ENCODE measurements around the gene FCN2. TPM values are rescaled to one million over a fixed set of nuclear protein-coding genes. Genes with fewer than 3 reads are reported as not detected.

FCN2 gene
- polyA plus RNA-seq, 2 of the 4 experiments (the other 2 are of a cell fraction), result not detected

DNA sequence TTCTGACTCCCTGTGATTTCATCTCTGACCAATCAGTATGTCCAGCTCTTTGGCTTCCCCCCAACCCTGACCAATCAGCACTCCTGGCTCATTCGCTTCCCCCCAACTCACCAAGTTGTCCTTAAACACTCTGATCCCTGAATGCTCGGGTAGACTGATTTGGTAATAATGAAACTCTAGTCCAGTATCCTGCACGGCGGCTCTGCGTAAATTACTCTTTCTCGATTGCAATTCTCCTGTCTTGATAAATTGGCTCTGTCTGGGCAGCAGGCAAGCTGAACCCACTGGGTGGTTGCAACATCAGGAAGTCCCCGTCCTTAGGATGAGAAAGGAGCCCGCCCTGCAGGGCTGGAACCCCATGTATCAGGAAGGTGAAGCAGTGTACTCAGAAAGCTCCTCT lies 10.4 kb downstream of the FCN2 start:
- ATAC-seq, result no peak
- no peak overlapping the region for H3K4me3 ChIP-seq
- CTCF ChIA-PET, result interaction anchor here (1.1 kb wide), 1 partner anchor 9 kb away, joined by 3 read pairs; no protein-coding TSS in a partner anchor
- H3K27ac ChIP-seq, result no peak overlapping the region
- DNase-seq (ENCODE audit: low read depth in 1 of 2, low spot score in 1 of 2), result no peak
- H3K4me2 ChIP-seq, result no peak overlapping the region
- WGBS (ENCODE audit: missing lambda C conversion rate), result 82% methylated on average over 8 of the region's 8 CpGs
- no peak for FAIRE-seq
- TF ChIP-seq ESRRA (IDR thresholded peaks at IDR 0.05; ENCODE audit: borderline replicate concordance, low read length) (no peak), HOXB13 (CRISPR knock-in tag; IDR thresholded peaks at IDR 0.05; ENCODE audit: low read depth) (no peak)
- TF ChIP-seq, protein P1, sequence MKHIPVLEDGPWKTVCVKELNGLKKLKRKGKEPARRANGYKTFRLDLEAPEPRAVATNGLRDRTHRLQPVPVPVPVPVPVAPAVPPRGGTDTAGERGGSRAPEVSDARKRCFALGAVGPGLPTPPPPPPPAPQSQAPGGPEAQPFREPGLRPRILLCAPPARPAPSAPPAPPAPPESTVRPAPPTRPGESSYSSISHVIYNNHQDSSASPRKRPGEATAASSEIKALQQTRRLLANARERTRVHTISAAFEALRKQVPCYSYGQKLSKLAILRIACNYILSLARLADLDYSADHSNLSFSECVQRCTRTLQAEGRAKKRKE (CRISPR knock-in tag; IDR thresholded peaks at IDR 0.05; ENCODE audit: low read depth), result no peak
- H3K9me3 ChIP-seq, result peaks cover 8% of the 10 kb centered on the region; the same call in 2 of the 3 replicates
- peaks cover 13% of the 10 kb centered on the region for H3K4me1 ChIP-seq
- POLR2A ChIA-PET, result no interaction called here

DNA sequence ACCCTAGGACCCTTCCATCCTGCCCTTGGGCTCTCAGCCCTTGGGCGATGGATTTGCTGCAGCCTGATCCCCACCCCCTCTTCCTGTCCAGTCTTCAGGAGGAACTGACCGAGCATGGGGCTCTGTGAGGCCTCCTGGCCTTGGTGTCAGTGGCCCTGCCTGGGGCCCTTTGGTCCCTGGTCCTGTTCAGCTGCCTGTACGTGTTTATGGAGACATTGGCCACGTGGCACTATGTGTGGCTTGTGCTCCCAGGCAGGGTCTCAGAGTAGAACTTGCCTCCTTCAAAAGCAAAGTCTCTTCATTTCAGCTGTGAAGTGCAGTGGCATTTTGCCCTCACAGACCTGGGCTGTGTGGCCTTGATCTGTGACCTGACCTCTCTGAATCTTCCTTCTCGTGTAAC lies 11.1 kb downstream of the FCN2 start:
- Histone ChIP-seq H3K27ac (0 out of 6 replicates have a peak overlapping the region, but pooled peaks of 1 of the 2 experiments have one; percentile 16), H3K4me3 (no peak overlapping the region), H3K4me2 (no peak overlapping the region), H3K9me3 (peaks cover 8% of the 10 kb centered on the region; the same call in 2 of the 3 replicates), H3K4me1 (peaks cover 20% of the 10 kb centered on the region)
- WGBS (ENCODE audit: missing lambda C conversion rate), result 75% methylated on average over 2 of the region's 5 CpGs
- FAIRE-seq (no peak), ATAC-seq (no peak), DNase-seq (ENCODE audit: low read depth in 1 of 2, low spot score in 1 of 2) (no peak)
- TF ChIP-seq HOXB5 (CRISPR knock-in tag; IDR thresholded peaks at IDR 0.05), result no peak
- TF ChIP-seq ZSCAN20 (CRISPR knock-in tag; IDR thresholded peaks at IDR 0.05), result no peak
- TF ChIP-seq CEBPB (IDR thresholded peaks at IDR 0.05), result no peak
- no peak for TF ChIP-seq FOXS1 (CRISPR knock-in tag; IDR thresholded peaks at IDR 0.05)
- no peak for TF ChIP-seq SREBF2 (IDR thresholded peaks at IDR 0.05)
- no peak for TF ChIP-seq HOXA7 (CRISPR knock-in tag; IDR thresholded peaks at IDR 0.05)
- TF ChIP-seq, protein P2, sequence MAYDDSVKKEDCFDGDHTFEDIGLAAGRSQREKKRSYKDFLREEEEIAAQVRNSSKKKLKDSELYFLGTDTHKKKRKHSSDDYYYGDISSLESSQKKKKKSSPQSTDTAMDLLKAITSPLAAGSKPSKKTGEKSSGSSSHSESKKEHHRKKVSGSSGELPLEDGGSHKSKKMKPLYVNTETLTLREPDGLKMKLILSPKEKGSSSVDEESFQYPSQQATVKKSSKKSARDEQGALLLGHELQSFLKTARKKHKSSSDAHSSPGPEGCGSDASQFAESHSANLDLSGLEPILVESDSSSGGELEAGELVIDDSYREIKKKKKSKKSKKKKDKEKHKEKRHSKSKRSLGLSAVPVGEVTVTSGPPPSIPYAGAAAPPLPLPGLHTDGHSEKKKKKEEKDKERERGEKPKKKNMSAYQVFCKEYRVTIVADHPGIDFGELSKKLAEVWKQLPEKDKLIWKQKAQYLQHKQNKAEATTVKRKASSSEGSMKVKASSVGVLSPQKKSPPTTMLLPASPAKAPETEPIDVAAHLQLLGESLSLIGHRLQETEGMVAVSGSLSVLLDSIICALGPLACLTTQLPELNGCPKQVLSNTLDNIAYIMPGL (CRISPR knock-in tag; IDR thresholded peaks at IDR 0.05; ENCODE audit: borderline replicate concordance), result no peak
- no peak for TF ChIP-seq ZNF302 (CRISPR knock-in tag; IDR thresholded peaks at IDR 0.05)
- no peak for TF ChIP-seq RNF2 (IDR thresholded peaks at IDR 0.05; ENCODE audit: borderline replicate concordance, low read depth)
- TF ChIP-seq TP53 (CRISPR knock-in tag; IDR thresholded peaks at IDR 0.05), result no peak
- no peak for TF ChIP-seq ZFP36 (IDR thresholded peaks at IDR 0.05; ENCODE audit: borderline replicate concordance, partially characterized antibody)
- CTCF ChIA-PET, result interaction anchor here (0.6 to 1.1 kb wide), 3 partner anchors 9 to 13 kb away, joined by 3 read pairs; no protein-coding TSS in a partner anchor
- POLR2A ChIA-PET, result no interaction called here

DNA sequence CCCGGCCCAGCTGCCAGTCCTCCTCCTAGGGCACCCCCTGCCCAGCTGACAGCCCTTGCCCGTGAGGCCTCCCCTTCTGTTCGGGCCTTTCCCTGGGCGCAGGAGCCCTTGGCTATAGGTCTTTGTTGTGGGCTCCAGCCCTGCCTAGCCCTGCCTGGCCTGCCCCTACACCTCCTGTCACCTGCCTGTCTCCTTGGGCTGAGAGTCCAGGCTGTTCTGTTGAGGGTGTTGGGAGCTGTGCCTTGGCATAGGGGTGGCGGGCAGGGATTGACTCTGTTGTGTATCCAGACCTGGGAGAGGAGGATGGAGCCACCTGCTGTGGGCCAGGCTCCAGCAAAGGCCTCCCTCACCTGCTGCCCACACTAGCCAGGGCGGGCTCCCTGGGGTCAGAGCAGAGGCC lies 11.6 kb downstream of the FCN2 start:
- ATAC-seq, result no peak
- 41% methylated on average over 4 of the region's 6 CpGs for WGBS (ENCODE audit: missing lambda C conversion rate)
- no peak for FAIRE-seq

More for the DNA sequence above, 11.6 kb downstream of the FCN2 start:
- no peak for DNase-seq (ENCODE audit: low read depth in 1 of 2, low spot score in 1 of 2)
- Histone ChIP-seq H3K4me2 (no peak overlapping the region), H3K27ac (peak overlapping the region in 1 of 2 experiments; percentile 16; a peak in 1 of 6 replicates), H3K4me1 (peaks cover 24% of the 10 kb centered on the region), H3K4me3 (no peak overlapping the region), H3K9me3 (peaks cover 8% of the 10 kb centered on the region; the same call in 2 of the 3 replicates)
- CTCF ChIA-PET, result interaction anchor here (0.6 to 1.1 kb wide), 3 partner anchors 8 to 13 kb away, joined by 3 read pairs; no protein-coding TSS in a partner anchor
- POLR2A ChIA-PET, result no interaction called here
- TF ChIP-seq NFE2L2 (conservative IDR thresholded peaks at IDR 0.05; ENCODE audit: low read length) (no peak), GATA3 (IDR thresholded peaks at IDR 0.05; ENCODE audit: borderline replicate concordance) (no peak), POLR2A (IDR thresholded peaks at IDR 0.05; ENCODE audit: low read length) (no peak), HEYL (CRISPR knock-in tag; IDR thresholded peaks at IDR 0.05) (no peak), NR3C1 (IDR thresholded peaks at IDR 0.05) (no peak), RCOR1 (IDR thresholded peaks at IDR 0.05; ENCODE audit: low read depth, low read length) (no peak), POLR2AphosphoS2 (conservative IDR thresholded peaks at IDR 0.05; ENCODE audit: low read length) (no peak), EHMT2 (IDR thresholded peaks at IDR 0.05; ENCODE audit: low read depth) (no peak), NPAS2 (CRISPR knock-in tag; IDR thresholded peaks at IDR 0.05; ENCODE audit: borderline replicate concordance) (no peak), FOXS1 (CRISPR knock-in tag; IDR thresholded peaks at IDR 0.05) (no peak), HDAC2 (IDR thresholded peaks at IDR 0.05) (no peak)
- TF ChIP-seq, protein P3, sequence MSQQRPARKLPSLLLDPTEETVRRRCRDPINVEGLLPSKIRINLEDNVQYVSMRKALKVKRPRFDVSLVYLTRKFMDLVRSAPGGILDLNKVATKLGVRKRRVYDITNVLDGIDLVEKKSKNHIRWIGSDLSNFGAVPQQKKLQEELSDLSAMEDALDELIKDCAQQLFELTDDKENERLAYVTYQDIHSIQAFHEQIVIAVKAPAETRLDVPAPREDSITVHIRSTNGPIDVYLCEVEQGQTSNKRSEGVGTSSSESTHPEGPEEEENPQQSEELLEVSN (IDR thresholded peaks at IDR 0.05; ENCODE audit: borderline replicate concordance, low read depth), result no peak
- TF ChIP-seq, protein P4, sequence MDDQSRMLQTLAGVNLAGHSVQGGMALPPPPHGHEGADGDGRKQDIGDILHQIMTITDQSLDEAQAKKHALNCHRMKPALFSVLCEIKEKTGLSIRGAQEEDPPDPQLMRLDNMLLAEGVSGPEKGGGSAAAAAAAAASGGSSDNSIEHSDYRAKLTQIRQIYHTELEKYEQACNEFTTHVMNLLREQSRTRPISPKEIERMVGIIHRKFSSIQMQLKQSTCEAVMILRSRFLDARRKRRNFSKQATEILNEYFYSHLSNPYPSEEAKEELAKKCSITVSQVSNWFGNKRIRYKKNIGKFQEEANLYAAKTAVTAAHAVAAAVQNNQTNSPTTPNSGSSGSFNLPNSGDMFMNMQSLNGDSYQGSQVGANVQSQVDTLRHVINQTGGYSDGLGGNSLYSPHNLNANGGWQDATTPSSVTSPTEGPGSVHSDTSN (IDR thresholded peaks at IDR 0.05), result no peak

All from A549 (cell line).